ENCODE results near the gene MAPK9. TPM values are rescaled to one million over a fixed set of nuclear protein-coding genes. Genes with fewer than 3 reads are reported as not detected.

The MAPK9 gene
- total RNA-seq, 1 donor from 2014 or later, result 12.9 TPM

DNA sequence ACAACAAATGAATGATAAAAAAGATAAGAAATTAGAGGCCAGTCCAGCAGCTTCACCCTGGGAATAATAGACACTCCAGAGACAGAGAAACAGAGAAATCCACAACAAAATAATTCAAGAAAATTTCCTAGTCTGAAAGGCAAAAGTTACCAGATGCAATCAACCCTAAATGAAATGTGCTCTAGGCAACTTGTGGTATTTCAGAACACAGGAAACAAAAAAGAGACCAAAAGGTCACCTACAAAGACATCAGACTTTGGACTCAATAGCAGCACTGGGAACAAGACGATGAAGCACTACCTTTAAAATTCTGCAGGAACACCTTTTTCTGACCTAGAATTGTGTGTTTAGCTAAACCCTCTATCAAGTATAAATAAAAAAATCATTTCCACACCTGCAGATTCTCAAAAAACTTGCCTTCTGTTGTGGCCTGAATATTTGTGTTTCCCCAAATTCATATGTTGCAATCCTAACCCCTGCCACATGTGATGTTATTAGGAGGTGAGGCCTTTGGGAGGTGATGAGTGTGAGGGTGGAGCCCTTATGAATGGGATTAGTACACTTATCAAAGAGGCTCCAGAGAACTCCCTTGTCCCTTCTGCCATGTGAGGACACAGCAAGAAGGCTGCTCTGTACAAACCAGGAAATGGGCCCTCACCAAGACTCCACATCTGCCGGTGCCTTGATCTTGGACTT, 5.9 kb upstream of the MAPK9 start:
- Histone ChIP-seq H3K27ac (no peak overlapping the region), H3K27me3 (no peaks in the 10 kb centered on the region), H3K4me1 (peaks cover 3 to 5% of the 10 kb centered on the region in 2 donors), H3K36me3 (peaks cover 0 to 6% of the 10 kb centered on the region in 2 donors), H3K4me3 (no peak overlapping the region), H3K9me3 (no peaks in the 10 kb centered on the region)
- no peak for DNase-seq (ENCODE audit: low spot score in 2 of 2)
- TF ChIP-seq, protein P1, sequence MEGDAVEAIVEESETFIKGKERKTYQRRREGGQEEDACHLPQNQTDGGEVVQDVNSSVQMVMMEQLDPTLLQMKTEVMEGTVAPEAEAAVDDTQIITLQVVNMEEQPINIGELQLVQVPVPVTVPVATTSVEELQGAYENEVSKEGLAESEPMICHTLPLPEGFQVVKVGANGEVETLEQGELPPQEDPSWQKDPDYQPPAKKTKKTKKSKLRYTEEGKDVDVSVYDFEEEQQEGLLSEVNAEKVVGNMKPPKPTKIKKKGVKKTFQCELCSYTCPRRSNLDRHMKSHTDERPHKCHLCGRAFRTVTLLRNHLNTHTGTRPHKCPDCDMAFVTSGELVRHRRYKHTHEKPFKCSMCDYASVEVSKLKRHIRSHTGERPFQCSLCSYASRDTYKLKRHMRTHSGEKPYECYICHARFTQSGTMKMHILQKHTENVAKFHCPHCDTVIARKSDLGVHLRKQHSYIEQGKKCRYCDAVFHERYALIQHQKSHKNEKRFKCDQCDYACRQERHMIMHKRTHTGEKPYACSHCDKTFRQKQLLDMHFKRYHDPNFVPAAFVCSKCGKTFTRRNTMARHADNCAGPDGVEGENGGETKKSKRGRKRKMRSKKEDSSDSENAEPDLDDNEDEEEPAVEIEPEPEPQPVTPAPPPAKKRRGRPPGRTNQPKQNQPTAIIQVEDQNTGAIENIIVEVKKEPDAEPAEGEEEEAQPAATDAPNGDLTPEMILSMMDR (IDR thresholded peaks at IDR 0.05), result no peak
- intact Hi-C loops (cut with DNase I), result loop anchor here (10.0 kb wide), 2 partner anchors 443 to 507 kb away; partner anchors contain the start of genes MGAT1 and MRNIP

DNA sequence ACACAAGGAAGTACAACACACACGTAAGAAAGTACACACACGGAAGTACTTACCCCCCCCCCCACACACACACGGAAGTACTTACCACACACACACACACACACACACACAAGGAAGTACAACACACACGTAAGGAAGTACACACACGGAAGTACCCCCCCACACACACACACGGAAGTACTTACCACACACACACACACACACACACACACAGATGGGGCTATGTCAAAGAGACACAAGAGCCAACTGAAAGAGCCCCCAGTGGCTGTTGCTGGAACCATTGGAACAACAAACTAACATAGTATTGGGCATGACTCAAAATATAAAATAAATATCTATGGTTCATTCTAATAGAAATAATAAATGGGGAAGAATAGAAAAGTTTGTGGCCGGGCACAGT, 4.9 kb upstream of the MAPK9 start:
- no peak overlapping the region for H3K4me3 ChIP-seq
- H3K9me3 ChIP-seq, result no peaks in the 10 kb centered on the region
- H3K27me3 ChIP-seq, result no peaks in the 10 kb centered on the region
- TF ChIP-seq, protein P1 (IDR thresholded peaks at IDR 0.05), result no peak
- no peak overlapping the region for H3K27ac ChIP-seq
- no peak for DNase-seq (ENCODE audit: low spot score in 2 of 2)
- H3K4me1 ChIP-seq, result peaks cover 3 to 5% of the 10 kb centered on the region in 2 donors
- peaks cover 0 to 6% of the 10 kb centered on the region in 2 donors for H3K36me3 ChIP-seq
- intact Hi-C loops (cut with DNase I), result loop anchor here (10.0 kb wide), 2 partner anchors 442 to 508 kb away; partner anchors contain the start of genes MGAT1 and MRNIP

DNA sequence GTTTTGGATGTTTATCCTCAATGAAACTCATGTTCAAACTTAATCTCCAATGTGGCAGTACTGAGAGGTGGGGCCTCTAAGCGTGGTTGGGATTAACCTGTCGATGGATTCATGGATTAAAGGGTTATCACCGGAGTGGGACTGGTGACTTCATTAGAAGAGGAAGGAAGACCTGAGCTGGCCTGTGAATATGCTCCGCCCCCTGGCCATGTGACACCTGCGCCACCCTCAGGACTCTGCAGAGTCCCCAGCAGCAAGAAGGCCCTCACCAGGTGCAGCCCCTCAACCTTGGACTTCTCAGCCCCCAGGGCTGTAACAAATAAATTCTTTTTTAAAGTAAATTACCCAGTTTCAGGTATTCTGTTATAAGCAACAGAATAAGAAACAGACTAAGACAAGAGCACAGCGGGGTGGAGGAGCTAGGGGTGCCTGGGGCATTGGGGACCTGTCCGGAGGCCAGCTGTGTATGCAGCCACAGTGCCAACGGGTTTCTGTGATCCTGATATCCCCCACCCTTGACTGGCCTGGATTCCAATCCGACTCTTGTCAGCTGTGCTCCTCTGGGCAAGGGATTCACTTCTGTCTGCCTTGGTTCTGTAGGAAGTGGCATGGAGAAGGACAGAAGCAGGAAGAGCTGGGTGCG, 3.2 kb upstream of the MAPK9 start:
- intact Hi-C loops (cut with DNase I), result loop anchor here (5.0 to 10.0 kb wide), 3 partner anchors 223 to 510 kb away; partner anchors contain the start of genes MGAT1, MRNIP and RNF130
- Histone ChIP-seq H3K27ac (no peak overlapping the region), H3K27me3 (no peaks in the 10 kb centered on the region), H3K9me3 (no peaks in the 10 kb centered on the region), H3K4me3 (no peak overlapping the region), H3K36me3 (no peaks in the 10 kb centered on the region), H3K4me1 (peaks cover 3 to 9% of the 10 kb centered on the region in 2 donors)
- TF ChIP-seq, protein P1 (IDR thresholded peaks at IDR 0.05), result no peak
- DNase-seq (ENCODE audit: low spot score in 2 of 2), result no peak

- intact Hi-C loops (cut with DNase I), result loop anchor here (5.0 to 10.0 kb wide), 3 partner anchors 222 to 510 kb away; partner anchors contain the start of genes MGAT1, MRNIP and RNF130
- Histone ChIP-seq H3K27ac (no peak overlapping the region), H3K4me3 (no peak overlapping the region), H3K27me3 (no peaks in the 10 kb centered on the region), H3K36me3 (no peaks in the 10 kb centered on the region), H3K9me3 (no peaks in the 10 kb centered on the region), H3K4me1 (peaks cover 3 to 13% of the 10 kb centered on the region in 2 donors)
- DNase-seq (ENCODE audit: low spot score in 2 of 2), result no peak
- TF ChIP-seq, protein P1 (IDR thresholded peaks at IDR 0.05), result no peak
These were observed 2.5 kb upstream of the MAPK9 start for GRCh38 chr5:180294411-180294810.

DNA sequence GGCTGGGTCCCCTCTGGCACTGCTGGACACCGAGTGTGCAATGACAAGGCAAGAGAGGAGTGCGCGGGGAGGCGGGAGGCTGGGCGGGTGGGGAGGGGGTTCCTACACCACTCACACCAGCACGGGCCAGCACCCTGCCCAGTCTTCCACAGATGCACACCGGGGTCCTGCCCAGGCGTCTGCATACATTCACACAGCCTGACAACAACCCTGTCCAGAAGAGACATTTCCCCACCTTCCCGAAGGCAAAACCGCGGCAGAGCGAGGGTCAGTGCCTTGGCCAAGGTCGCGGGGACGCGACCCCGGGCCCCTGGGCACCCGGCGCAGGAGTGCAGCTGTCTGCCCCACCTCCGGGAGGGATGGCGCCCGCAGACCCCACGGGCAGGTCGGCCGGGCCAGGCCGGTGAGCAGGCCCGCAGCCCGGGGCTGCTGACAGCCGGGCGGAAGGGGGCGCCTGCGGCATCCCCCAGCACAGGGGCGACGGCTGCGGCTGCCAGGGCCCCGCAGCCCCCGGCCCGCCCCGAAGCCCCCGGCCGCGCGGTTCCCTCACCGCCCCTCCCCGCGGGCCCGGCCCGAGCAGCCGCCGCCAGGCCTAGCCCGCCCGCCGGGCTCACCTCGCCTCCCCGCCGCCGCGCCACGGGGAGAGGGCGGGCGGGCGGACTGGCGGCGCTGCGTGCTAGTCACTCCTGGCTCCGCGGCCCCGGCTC, 496 bp downstream of the MAPK9 start:
- H3K9me3 ChIP-seq, result no peaks in the 10 kb centered on the region
- intact Hi-C loops (cut with DNase I), result loop anchor here (5.0 to 10.0 kb wide), 3 partner anchors 219 to 513 kb away; partner anchors contain the start of genes MGAT1, MRNIP and RNF130
- H3K4me3 ChIP-seq, result peak overlapping the region; percentile 84 to 88
- H3K36me3 ChIP-seq, result peaks cover 4 to 5% of the 10 kb centered on the region in 2 donors
- no peak for DNase-seq (ENCODE audit: low spot score in 2 of 2)
- TF ChIP-seq, protein P1 (IDR thresholded peaks at IDR 0.05), result no peak
- peaks cover 3 to 13% of the 10 kb centered on the region in 2 donors for H3K4me1 ChIP-seq
- no peaks in the 10 kb centered on the region for H3K27me3 ChIP-seq
- H3K27ac ChIP-seq, result no peak overlapping the region
